Measurements from ENCODE around the gene BGLAP.

Gene BGLAP

DNA sequence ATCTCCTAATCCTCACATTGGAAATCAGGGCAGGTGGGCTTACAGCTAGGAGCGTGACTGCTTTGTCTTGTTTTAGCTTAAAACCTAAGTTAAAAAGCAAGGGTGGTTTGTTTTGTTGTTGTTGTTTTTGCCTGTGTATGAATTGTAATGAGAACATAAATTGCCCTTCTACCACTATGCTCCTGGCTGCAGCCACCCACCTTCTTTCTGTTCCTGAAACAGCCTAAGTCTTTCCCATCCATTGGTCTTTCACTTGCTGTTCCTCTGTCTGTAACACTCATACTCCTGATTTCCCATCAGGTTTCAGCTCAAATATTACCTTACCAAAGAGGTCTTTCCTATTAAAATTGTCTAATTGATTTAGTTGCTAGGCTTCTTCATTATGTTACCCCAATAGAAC lies 41.5 kb downstream of the BGLAP start:
- peak overlapping the region; percentile 92 for H3K27ac ChIP-seq
- TF ChIP-seq, protein P1, sequence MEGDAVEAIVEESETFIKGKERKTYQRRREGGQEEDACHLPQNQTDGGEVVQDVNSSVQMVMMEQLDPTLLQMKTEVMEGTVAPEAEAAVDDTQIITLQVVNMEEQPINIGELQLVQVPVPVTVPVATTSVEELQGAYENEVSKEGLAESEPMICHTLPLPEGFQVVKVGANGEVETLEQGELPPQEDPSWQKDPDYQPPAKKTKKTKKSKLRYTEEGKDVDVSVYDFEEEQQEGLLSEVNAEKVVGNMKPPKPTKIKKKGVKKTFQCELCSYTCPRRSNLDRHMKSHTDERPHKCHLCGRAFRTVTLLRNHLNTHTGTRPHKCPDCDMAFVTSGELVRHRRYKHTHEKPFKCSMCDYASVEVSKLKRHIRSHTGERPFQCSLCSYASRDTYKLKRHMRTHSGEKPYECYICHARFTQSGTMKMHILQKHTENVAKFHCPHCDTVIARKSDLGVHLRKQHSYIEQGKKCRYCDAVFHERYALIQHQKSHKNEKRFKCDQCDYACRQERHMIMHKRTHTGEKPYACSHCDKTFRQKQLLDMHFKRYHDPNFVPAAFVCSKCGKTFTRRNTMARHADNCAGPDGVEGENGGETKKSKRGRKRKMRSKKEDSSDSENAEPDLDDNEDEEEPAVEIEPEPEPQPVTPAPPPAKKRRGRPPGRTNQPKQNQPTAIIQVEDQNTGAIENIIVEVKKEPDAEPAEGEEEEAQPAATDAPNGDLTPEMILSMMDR (conservative IDR thresholded peaks at IDR 0.05): no peak

DNA sequence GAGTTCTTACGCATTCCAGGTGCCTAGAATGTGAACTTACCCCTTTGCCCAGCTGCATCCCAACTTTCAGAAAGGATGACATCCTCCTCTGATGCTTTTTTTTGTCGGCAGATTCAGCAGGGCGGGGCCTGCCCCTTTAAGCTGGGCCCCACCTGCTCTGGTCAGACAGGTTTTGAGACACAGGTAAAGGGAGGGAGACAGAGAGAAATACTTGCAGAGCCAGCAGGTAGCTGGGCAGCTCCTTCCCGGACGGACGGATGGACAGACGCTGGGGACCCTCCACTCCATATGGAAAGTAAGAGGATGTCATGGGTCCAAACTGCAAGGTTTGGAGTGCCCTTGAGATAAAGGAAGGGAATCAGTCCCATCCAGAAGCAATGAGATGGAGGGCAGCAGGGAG lies 42.1 kb downstream of the BGLAP start, which contains the start of gene TMEM79:
TMEM79 (plus strand) TSS at position 214 of the 400 bp plus-strand sequence. CDS start 902 bp downstream, outside the sequence.
- TF ChIP-seq, protein P1 (conservative IDR thresholded peaks at IDR 0.05): no peak
- H3K27ac ChIP-seq: peak within 1 kb of the TSS; percentile 92

DNA sequence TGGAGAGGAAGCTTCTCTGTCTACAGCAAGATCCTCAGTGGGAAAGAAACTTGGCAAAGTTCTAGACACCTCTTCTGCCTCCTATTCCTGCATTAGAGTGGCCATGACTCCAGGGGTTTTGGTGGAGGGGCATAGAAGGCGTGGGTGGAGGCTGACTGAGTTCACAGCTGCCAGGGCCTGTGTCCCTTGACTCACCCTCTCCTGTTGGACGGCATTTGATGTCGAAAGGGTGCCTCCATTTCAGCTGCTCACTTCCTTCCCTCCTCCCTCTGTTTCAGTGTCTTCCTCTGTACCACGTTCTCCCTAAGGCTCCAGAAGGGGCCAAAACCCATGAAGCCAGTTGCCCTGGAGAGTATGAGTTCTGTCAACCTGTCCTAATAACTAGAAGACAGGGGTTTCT lies 42.8 kb downstream of the BGLAP start:
- H3K27ac ChIP-seq: peak overlapping the region; percentile 92
- TF ChIP-seq, protein P1 (conservative IDR thresholded peaks at IDR 0.05): no peak

DNA sequence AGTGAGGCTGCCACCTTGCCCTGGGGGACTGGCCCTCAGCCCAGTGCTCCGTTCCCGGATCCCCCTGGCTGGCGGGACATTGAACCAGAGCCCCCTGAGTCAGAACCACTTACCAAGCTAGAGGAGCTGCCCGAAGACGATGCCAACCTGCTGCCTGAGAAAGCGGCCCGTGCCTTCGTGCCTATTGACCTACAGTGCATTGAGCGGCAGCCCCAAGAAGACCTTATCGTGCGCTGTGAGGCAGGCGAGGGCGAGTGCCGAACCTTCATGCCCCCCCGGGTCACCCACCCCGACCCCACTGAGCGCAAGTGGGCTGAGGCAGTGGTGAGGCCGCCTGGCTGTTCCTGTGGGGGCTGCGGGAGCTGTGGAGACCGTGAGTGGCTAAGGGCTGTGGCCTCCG lies 43.5 kb downstream of the BGLAP start:
- peak overlapping the region; percentile 92 for H3K27ac ChIP-seq
- TF ChIP-seq, protein P1 (conservative IDR thresholded peaks at IDR 0.05): no peak

DNA sequence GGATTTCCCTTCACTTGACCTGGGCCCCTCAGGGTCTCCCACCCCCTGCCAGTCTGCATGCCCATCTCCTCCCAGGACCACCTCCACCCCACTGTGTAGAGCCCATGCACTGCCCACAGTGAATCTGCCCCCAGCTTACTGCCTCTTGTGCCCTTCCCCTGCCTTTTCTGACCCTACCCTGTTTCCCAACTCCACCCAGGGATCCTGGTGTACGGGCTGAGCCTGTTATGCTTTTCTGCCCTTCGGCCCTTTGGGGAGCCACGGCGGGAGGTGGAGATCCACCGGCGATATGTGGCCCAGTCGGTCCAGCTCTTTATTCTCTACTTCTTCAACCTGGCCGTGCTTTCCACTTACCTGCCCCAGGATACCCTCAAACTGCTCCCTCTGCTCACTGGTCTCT lies 44.1 kb downstream of the BGLAP start:
- TF ChIP-seq, protein P1 (conservative IDR thresholded peaks at IDR 0.05): no peak
- peak overlapping the region; percentile 92 for H3K27ac ChIP-seq

DNA sequence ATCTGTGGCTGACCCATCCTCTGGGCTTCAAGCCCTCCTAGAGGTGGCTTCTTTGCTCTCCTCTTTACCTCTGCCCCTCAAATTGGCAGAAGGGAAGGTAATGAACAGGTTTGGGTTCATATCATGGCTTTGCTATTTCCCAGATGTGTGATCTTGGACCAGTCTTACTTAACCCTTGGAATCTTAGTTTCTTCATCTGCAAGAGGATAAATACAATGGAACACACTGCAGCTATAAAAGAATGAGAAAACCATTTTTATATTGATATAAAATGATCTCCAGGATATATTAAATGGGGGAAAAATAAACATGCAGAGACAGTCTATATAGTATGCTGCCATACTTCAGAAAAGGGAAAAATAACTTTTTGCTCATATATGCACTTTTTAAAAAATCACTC lies 47.9 kb downstream of the BGLAP start:
- H3K27ac ChIP-seq: peak overlapping the region; percentile 92
- TF ChIP-seq, protein P1 (conservative IDR thresholded peaks at IDR 0.05): no peak

DNA sequence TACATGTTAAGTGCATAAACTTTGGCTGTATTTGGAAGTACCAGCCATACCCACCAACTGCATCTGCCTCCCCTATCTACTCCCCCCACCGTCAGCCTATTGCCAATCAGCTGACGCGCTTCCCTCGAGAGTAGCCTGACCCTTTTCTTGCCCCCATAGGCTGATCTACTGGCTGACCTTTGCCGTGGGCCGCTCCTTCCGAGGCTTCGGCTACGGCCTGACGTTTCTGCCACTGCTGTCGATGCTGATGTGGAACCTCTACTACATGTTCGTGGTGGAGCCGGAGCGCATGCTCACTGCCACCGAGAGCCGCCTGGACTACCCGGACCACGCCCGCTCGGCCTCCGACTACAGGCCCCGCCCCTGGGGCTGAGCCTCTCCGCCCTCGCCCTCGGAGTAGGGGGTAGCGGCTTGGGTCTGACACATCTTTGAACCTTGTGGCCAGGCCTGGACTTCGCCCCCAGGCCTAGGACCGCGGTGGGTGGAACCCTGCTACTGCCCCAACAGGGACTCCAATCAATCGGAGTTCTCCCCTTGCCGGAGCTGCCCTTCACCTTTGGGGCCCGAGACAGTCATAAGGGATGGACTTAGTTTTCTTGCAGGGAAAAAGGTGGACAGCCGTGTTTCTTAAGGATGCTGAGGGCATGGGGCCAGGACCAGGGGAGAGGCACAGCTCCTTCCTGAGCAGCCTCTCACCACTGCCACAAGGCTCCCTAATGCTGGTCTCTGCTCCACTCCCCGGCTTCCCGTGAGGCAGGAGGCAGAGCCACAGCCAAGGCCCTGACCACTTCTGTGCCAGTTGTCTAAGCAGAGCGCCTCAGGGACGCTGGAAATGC lies 49.5 kb downstream of the BGLAP start:
- peak overlapping the region; percentile 92 for H3K27ac ChIP-seq
- TF ChIP-seq, protein P1 (conservative IDR thresholded peaks at IDR 0.05): no peak

Measured in VCaP (cell line).